WTC11 (cell line): ENCODE measurements around the gene FOXO3B. TPM values are rescaled to one million over a fixed set of nuclear protein-coding genes. Genes with fewer than 3 reads are reported as not detected.
"Not testable (repeated sequence)": the region's sequence is repeated elsewhere in the genome, so short reads cannot be mapped to it uniquely, and the experiment has no call there.

Experiments used
- ATAC-seq: fragments of 200-7000 bp; cut with Tn5 transposase; 2 replicates; pipeline ENCODE4 v1.10.0; 2021; ENCODE audit warnings: mild to moderate bottlenecking, moderate library complexity
- CTCF ChIA-PET: fragments of 300-600 bp; sonication (Branson Sonifier 250); formaldehyde crosslinking; loops from one replicate; lab custom pipeline; 2021; ENCODE audit warnings: antibody characterized with exemption; lab: Charles Lee
- POLR2A ChIA-PET: fragments of 350-600 bp; sonication (Branson Sonifier 250); formaldehyde crosslinking; loops from one replicate; lab custom pipeline; 2021; ENCODE audit warnings: antibody characterized with exemption; lab: Charles Lee
- DNase-seq: peaks from one replicate; pipeline ENCODE4 v3.0.0; 2021; ENCODE audit warnings: low spot score
- H3K27ac Mint-ChIP-seq: 2 replicates; pipeline ENCODE4 v1.8.0; 2021; ENCODE audit warnings: mixed read lengths
- H3K27me3 Mint-ChIP-seq: 2 replicates; pipeline ENCODE4 v1.8.0; 2021; ENCODE audit warnings: low read depth, mild to moderate bottlenecking, moderate library complexity, mixed read lengths
- H3K36me3 Mint-ChIP-seq: 2 replicates; pipeline ENCODE4 v1.8.0; 2021; ENCODE audit warnings: mixed read lengths
- H3K4me1 Mint-ChIP-seq: 2 replicates; pipeline ENCODE4 v1.8.0; 2022; ENCODE audit warnings: mixed read lengths
- H3K4me3 Mint-ChIP-seq: 2 replicates; pipeline ENCODE4 v1.8.0; 2021; ENCODE audit warnings: mild to moderate bottlenecking, moderate library complexity, mixed read lengths
- H3K9me3 Mint-ChIP-seq: 2 replicates; pipeline ENCODE4 v1.8.0; 2021; ENCODE audit warnings: mixed read lengths
- total RNA-seq: library from RNA; stranded (reverse); gene quantifications from 3 replicates; pipeline ENCODE4 v1.2.3, GENCODE V29; 2021

Gene FOXO3B
- total RNA-seq, 1 experiment from 2014 or later = 11.9 TPM

DNA sequence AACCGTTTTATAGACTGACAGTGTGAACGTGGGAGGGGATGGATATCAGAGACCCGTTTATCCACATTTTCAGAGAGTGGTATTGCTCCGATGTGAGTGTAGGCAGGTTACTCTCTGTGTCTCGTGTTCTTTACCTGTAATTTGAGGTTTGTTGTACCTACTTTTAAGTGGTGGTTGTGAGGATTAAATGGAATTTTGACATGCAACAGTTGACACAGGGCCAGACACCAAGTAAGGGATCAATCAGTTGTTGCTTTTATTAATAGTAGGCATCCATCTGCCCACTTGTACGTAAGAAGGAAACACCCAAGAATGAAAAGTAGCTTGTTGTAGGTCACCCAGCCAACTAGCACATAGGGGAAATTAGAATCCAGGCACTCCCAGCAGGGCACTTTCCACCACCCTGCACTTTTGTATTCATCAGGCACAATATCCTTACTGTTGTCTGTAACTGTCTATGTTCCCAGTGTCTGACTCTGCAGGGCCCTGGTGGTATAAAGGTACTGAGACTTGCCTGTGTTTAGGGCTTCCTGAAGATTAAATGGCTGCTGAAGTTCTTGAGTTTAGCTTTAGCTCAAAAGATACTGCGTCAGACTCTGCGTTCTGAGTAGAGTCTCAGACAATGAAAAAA is 16.5 kb upstream of the FOXO3B start:
- H3K4me3 Mint-ChIP-seq = peak overlapping the region; percentile 95
- POLR2A ChIA-PET, H3K4me1 Mint-ChIP-seq, H3K9me3 Mint-ChIP-seq, H3K36me3 Mint-ChIP-seq, ATAC-seq, CTCF ChIA-PET, DNase-seq, H3K27ac Mint-ChIP-seq: not testable (repeated sequence)
- H3K27me3 Mint-ChIP-seq = peaks cover 16% of the 10 kb centered on the region

DNA sequence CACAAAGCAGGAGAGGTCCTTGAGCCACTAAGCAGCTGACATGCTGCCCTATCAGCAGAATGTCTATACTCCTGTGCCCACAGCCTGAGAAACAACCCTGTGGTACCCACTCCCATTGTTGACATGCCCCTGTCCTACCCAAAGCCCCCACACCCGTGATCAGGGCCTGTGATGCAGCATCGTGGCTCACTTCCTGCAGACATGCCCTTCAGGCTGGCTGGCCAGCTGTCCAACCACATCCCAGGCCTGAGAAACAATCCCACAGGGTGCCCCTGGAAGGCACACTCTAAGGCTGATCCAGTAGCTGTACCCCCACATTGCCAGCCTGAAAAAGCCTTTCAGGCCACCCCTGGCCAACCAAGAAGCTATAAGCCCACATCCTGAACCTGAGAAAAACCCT is 13.0 kb upstream of the FOXO3B start:
- DNase-seq, H3K9me3 Mint-ChIP-seq, POLR2A ChIA-PET, H3K4me1 Mint-ChIP-seq, ATAC-seq, H3K27ac Mint-ChIP-seq, CTCF ChIA-PET, H3K36me3 Mint-ChIP-seq, H3K4me3 Mint-ChIP-seq: not testable (repeated sequence)
- H3K27me3 Mint-ChIP-seq = peaks cover 16% of the 10 kb centered on the region

DNA sequence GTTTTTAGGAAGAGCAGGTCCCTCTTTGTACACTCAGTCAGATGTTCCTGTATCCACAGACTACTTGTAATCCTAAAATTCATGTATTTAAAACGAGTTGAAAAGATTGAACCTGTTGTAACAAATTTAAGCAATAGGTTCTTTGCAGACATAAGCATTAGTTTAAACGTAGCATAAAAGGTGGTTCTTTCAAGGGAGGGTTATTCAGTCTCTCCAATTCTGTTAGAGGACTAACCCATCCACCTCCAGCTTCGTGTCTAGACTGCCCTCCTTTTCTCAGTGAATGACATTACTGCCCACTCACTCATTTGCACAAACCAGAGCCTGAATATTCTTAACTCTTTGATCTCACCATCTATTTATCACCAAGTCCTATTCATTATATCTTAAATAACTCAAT is 554 bp upstream of the FOXO3B start:
- POLR2A ChIA-PET, CTCF ChIA-PET, H3K27me3 Mint-ChIP-seq, ATAC-seq, H3K4me1 Mint-ChIP-seq, DNase-seq, H3K9me3 Mint-ChIP-seq: not testable (repeated sequence)
- peak overlapping the region; percentile 71 for H3K4me3 Mint-ChIP-seq
- H3K36me3 Mint-ChIP-seq = peaks cover 11% of the 10 kb centered on the region
- 0 out of 2 replicates have a peak overlapping the region, but pooled peaks have one; percentile 16 for H3K27ac Mint-ChIP-seq

DNA sequence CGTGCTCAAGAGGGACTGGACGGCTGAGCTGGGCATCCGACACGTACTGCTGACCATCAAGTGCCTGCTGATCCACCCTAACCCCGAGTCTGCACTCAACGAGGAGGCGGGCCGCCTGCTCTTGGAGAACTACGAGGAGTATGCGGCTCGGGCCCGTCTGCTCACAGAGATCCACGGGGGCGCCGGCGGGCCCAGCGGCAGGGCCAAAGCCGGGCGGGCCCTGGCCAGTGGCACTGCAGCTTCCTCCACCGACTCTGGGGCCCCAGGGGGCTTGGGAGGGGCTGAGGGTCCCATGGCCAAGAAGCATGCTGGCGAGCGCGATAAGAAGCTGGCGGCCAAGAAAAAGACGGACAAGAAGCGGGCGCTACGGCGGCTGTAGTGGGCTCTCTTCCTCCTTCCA is 4.7 kb downstream of the FOXO3B start:
- ATAC-seq, CTCF ChIA-PET, H3K4me3 Mint-ChIP-seq, POLR2A ChIA-PET, DNase-seq, H3K4me1 Mint-ChIP-seq, H3K27ac Mint-ChIP-seq, H3K27me3 Mint-ChIP-seq, H3K9me3 Mint-ChIP-seq: not testable (repeated sequence)
- H3K36me3 Mint-ChIP-seq = peaks cover 36% of the 10 kb centered on the region

DNA sequence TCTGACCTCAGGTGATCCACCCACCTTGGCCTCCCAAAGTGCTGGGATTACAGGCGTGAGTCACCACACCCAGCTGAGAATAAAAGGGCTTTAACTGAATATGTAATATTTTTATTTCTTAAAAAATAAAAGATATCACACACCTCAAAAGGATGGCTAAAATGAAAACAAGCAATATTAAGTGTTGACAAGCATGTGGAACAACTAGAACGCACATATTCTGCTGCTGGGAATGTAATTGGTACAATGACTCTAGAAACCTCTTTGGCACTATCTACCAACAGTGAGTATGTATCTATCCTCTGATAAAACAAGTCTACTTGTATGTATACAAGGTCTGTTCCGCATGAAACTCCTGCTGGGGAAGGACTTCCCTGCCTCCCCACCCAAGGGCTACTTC is 5.2 kb downstream of the FOXO3B start:
- DNase-seq, H3K27me3 Mint-ChIP-seq, H3K27ac Mint-ChIP-seq, ATAC-seq, H3K4me1 Mint-ChIP-seq, H3K9me3 Mint-ChIP-seq, H3K4me3 Mint-ChIP-seq, CTCF ChIA-PET, POLR2A ChIA-PET: not testable (repeated sequence)
- peaks cover 39% of the 10 kb centered on the region for H3K36me3 Mint-ChIP-seq

DNA sequence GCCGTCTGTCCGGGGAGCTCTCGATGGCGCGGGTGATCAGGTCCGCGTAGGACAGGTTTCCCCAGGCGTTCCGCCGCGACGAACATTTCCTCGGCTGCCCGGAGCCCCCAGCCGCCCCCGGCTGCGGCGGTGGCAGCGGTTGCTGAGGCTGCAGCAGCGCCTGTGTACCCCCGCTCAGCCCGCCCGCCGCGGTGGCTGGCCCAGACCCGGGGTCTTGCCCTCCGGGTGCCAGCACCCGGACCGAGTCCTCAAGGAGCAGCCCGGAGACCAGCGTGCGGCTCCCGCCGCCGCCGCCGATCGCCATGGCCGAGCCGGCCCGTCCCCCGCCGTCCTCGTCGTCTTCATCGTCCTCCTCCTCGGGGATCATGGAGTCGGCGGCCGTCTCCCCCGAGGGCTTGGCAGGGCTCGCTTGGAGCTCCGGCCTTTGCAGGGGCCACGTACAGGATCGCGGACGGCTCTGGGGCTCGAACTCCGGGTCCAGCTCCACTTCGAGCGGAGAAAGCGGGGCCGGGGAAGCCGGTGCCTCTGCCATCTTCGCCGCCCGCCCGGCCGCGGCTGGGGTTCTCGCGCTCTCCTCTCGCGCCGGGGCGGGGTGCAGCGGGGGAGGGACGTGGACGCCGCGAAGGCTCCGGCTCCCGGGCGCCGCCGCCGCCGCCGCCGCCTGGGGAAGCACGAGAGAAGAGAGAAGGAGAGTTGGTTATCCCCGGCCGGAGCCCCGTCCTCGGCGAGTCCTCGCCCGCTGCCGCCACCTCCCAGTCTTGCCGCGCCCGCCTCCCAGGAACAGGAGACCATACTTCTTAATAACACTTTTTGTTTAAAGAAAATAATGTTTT is 9.5 kb downstream of the FOXO3B start:
- ATAC-seq, H3K4me3 Mint-ChIP-seq, H3K27ac Mint-ChIP-seq, DNase-seq, H3K27me3 Mint-ChIP-seq, H3K4me1 Mint-ChIP-seq, POLR2A ChIA-PET, CTCF ChIA-PET: not testable (repeated sequence)
- peaks cover 62% of the 10 kb centered on the region for H3K36me3 Mint-ChIP-seq
- H3K9me3 Mint-ChIP-seq = peaks cover 22% of the 10 kb centered on the region

DNA sequence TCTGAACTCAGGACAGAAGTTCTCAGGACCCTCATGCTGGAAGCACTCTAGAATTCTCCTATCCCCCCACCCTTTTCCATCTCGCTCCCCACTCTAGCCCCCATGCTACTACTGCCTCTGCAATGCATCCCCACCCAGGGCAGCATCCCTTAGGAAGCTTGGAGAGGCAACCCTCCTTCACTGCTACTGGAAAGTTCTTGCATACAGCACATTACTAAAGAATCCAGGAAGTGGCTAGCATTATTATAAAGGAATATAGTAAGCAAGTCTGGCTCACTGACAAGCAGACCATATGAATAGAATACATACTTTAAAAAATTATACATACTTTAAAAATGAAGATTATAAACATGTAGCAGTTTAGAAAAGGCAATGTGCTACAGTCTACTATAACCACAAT is 13.5 kb downstream of the FOXO3B start:
- H3K4me1 Mint-ChIP-seq, H3K27me3 Mint-ChIP-seq, DNase-seq, H3K27ac Mint-ChIP-seq, ATAC-seq, H3K4me3 Mint-ChIP-seq, POLR2A ChIA-PET, CTCF ChIA-PET: not testable (repeated sequence)
- H3K36me3 Mint-ChIP-seq = peaks cover 62% of the 10 kb centered on the region
- peaks cover 37% of the 10 kb centered on the region for H3K9me3 Mint-ChIP-seq

DNA sequence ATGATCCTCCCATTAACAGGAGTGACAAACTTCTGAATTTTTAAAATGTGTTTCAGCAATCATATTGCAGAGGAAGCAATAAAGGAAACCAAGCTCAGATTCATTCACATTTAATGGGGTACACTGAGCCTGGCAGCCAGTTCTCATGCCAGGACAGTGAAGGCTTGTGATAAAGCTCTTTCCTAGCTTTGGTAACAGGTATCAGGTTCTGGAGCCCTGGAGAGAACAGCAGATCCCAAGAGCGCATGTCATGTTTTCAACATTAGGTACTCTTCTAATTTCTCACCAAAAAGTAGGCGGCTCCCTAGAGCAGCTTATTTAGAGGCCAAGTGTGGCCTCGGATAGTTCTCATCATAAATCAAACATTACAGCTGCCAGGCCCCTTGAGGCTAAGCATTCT is 14.6 kb downstream of the FOXO3B start:
- H3K27me3 Mint-ChIP-seq, H3K4me3 Mint-ChIP-seq, H3K4me1 Mint-ChIP-seq, CTCF ChIA-PET, ATAC-seq, POLR2A ChIA-PET, DNase-seq, H3K27ac Mint-ChIP-seq: not testable (repeated sequence)
- peaks cover 67% of the 10 kb centered on the region for H3K36me3 Mint-ChIP-seq
- peaks cover 48% of the 10 kb centered on the region for H3K9me3 Mint-ChIP-seq

DNA sequence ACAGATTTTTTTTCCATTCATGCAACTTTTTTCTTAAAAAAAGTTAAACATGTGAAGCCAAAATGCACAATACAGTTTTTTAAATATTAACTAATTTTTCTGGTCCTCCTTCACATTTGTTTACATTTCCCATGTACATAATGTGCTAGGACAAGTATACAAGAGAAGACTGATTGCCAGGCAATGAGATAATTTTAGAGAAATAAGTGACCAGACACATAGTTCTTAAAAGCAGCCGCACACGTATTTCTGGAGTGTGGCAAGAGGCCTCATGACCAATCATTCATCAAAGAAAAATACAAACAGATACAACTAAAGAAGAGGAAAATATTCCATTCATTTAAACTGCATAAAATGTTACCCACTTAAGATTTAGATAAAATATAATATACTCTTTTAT is 15.8 kb downstream of the FOXO3B start:
- H3K4me3 Mint-ChIP-seq, H3K27me3 Mint-ChIP-seq, ATAC-seq, DNase-seq, H3K27ac Mint-ChIP-seq, H3K4me1 Mint-ChIP-seq, POLR2A ChIA-PET, CTCF ChIA-PET: not testable (repeated sequence)
- H3K36me3 Mint-ChIP-seq = peaks cover 71% of the 10 kb centered on the region
- H3K9me3 Mint-ChIP-seq = peaks cover 60% of the 10 kb centered on the region

DNA sequence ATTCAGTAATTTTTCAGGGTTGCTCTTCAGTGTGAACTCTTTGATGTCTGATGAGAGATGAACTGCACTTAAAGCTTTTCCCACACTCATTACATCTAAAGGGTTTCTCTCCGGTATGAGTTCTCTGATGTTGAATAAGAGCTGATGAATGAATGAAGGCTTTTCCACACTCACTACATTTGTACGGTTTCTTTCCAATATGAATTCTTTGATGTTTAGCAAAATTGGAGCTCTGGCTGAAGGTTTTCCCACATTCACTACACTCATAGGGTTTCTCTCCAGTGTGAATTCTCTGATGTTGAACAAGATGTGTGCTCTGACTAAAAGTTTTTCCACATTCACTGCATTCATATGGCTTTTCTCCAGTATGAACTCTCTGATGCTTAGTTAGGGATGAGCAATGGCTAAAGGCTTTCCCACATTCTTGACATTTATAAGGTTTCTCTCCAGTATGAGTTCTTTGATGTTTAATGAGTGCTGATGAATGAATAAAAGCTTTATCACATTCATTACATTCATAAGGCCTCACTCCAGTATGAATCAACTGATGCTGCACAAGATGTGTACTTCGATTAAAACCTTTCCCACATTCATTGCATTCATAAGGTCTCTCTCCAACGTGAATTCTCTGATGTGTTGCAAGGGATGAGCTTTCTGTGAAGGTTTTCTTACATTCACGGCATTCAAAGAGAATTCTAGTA is 20.0 kb downstream of the FOXO3B start:
- Mint-ChIP-seq H3K36me3 (peaks cover 45% of the 10 kb centered on the region), H3K9me3 (peaks cover 50% of the 10 kb centered on the region)
- DNase-seq, H3K4me1 Mint-ChIP-seq, H3K27me3 Mint-ChIP-seq, CTCF ChIA-PET, H3K27ac Mint-ChIP-seq, POLR2A ChIA-PET, ATAC-seq, H3K4me3 Mint-ChIP-seq: not testable (repeated sequence)

DNA sequence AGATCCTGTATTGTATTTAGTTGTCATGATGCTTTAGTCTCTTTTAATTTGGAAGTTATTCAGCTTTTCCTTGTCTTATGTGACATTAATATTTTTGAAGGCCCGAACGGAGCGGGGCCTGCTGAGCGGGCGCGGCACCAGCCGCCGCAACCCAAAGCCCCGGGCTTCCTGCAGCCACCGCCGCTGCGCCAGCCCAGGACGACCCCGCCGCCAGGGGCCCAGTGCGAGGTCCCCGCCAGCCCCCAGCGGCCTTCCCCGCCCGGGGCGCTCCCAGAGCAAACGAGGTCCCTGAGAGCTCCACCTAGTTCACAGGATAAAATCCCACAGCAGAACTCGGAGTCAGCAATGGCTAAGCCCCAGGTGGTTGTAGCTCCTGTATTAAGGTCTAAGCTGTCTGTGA is 32.0 kb downstream of the FOXO3B start:
- POLR2A ChIA-PET, ATAC-seq, H3K36me3 Mint-ChIP-seq, H3K4me1 Mint-ChIP-seq, H3K4me3 Mint-ChIP-seq, CTCF ChIA-PET, H3K27ac Mint-ChIP-seq, H3K27me3 Mint-ChIP-seq, H3K9me3 Mint-ChIP-seq, DNase-seq: not testable (repeated sequence)

DNA sequence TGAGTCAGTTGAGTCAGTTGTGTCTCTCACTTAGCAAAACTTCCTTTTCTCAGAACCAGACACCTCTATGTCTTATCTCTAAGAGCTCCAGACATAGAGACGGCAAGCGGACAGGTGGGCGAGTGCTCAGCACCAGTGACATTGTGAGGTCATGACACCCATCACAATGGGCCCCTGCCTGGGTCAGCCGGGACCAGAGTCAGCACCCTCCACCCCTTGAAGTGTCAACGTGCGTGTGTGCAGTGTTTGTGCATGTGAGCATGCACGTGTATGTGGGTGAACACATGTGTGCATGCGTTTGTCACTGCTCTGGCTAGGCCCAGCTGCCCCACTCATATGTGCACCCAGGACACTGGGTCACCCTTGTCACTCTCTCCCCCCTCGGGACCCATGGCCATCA is 37.8 kb downstream of the FOXO3B start, which contains the start of gene TBC1D28:
TBC1D28 (minus strand) TSS at position 101 of the 400 bp plus-strand sequence. CDS start 3,039 bp downstream, outside the sequence.
- CTCF ChIA-PET, H3K4me3 Mint-ChIP-seq, POLR2A ChIA-PET, H3K4me1 Mint-ChIP-seq, ATAC-seq, H3K27ac Mint-ChIP-seq, DNase-seq, H3K36me3 Mint-ChIP-seq, H3K9me3 Mint-ChIP-seq, H3K27me3 Mint-ChIP-seq: not testable (repeated sequence)
